Karpas-422 (cell line): ENCODE data around the gene ROBO1. TPM values are rescaled to one million over a fixed set of nuclear protein-coding genes. Genes with fewer than 3 reads are reported as not detected.

Experiments
- DNase-seq: peaks from one replicate; pipeline ENCODE4 v3.0.0-alpha.2; 2015
- H2AFZ ChIP-seq: fragments of 200-600 bp; sonication (generic); 2 replicates; pipeline ENCODE4 v1.6.1; 2014; ENCODE audit warnings: antibody characterized with exemption, low read length, mixed read lengths
- H3K27ac ChIP-seq: fragments of 200-600 bp; sonication (generic); 2 replicates; pipeline ENCODE4 v1.5.1; 2014; ENCODE audit warnings: mild to moderate bottlenecking, low read length, moderate library complexity
- H3K27me3 ChIP-seq: fragments of 200-600 bp; sonication (generic); 2 replicates; pipeline ENCODE4 v1.6.1; 2014; ENCODE audit warnings: low read length, mixed read lengths
- H3K36me3 ChIP-seq: fragments of 200-600 bp; sonication (generic); 2 replicates; pipeline ENCODE4 v1.6.1; 2014; ENCODE audit warnings: low read length, mixed read lengths; ENCODE audit not compliant: insufficient read depth
- H3K4me1 ChIP-seq: fragments of 200-600 bp; sonication (generic); 2 replicates; pipeline ENCODE4 v1.6.1; 2014; ENCODE audit warnings: mild to moderate bottlenecking, low read length, mixed read lengths
- H3K4me2 ChIP-seq: fragments of 200-600 bp; sonication (generic); 2 replicates; pipeline ENCODE4 v1.6.1; 2014; ENCODE audit warnings: low read length, low read depth, mild to moderate bottlenecking; ENCODE audit not compliant: poor library complexity, severe bottlenecking
- H3K4me3 ChIP-seq: fragments of 200-600 bp; sonication (generic); 2 replicates; pipeline ENCODE4 v1.5.1; 2014; ENCODE audit warnings: mild to moderate bottlenecking, antibody characterized with exemption, low read length, mixed read lengths
- H3K79me2 ChIP-seq: fragments of 200-600 bp; sonication (generic); 2 replicates; pipeline ENCODE4 v1.6.1; 2014; ENCODE audit warnings: mild to moderate bottlenecking, low read length, mixed read lengths
- H3K9ac ChIP-seq: fragments of 200-600 bp; sonication (generic); 2 replicates; pipeline ENCODE4 v1.6.0; 2014; ENCODE audit warnings: low read length
- H3K9me2 ChIP-seq: fragments of 200-600 bp; sonication (generic), shearing (Covaris generic); replicated peaks from 2 replicates; pipeline ENCODE4 v1.6.0; 2014; ENCODE audit warnings: mild to moderate bottlenecking, low read length, moderate library complexity; ENCODE audit not compliant: insufficient read depth
- H3K9me3 ChIP-seq: fragments of 300-700, 200-600 bp; sonication (generic); 2 replicates; pipeline ENCODE4 v1.6.1; 2014; ENCODE audit warnings: low read length, mixed read lengths
- H4K20me1 ChIP-seq: fragments of 200-600 bp; sonication (generic); 2 replicates; pipeline ENCODE4 v1.6.1; 2014; ENCODE audit warnings: mild to moderate bottlenecking, antibody characterized with exemption, low read length, low read depth; ENCODE audit not compliant: insufficient read depth
- total RNA-seq: library from RNA; depleted of rRNA; stranded (reverse); fragments of >200 nt; shearing (Covaris generic); gene quantifications from 2 replicates; pipeline ENCODE4 v1.2.3, GENCODE V29; 2014; ENCODE audit warnings: low replicate concordance

ROBO1 gene
- total RNA-seq, 1 experiment from 2014 or later = not detected

DNA sequence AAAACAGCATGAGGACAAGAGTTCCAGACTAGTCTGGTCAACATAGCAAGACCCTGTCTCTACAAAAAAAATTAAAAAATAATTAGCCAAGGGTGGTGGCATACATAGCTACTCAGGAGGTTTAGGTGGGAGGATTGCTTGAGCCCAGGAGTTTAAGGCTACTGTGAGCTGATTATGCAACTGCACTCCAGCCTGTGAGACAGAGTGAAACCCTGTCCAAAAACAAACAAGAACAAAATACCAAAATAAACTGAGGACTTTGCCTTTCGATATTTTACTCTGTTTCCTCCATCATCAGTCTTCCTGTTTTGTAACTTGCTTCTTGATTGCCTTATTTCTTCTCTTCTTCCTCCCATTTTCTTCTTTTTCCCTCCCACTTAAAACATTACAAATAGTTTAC, 504.4 kb downstream of the ROBO1 start:
- H3K4me1 ChIP-seq = no peaks in the 10 kb centered on the region
- no peak overlapping the region for H3K27ac ChIP-seq
- no peaks in the 10 kb centered on the region for H4K20me1 ChIP-seq
- no peaks in the 10 kb centered on the region for H3K36me3 ChIP-seq
- no peak overlapping the region for H3K4me2 ChIP-seq
- no peaks in the 10 kb centered on the region for H3K27me3 ChIP-seq
- no peaks in the 10 kb centered on the region for H3K9me3 ChIP-seq
- H3K79me2 ChIP-seq = no peaks in the 10 kb centered on the region
- H3K4me3 ChIP-seq = no peak overlapping the region
- H3K9ac ChIP-seq = no peak overlapping the region
- DNase-seq = no peak
- no peaks in the 10 kb centered on the region for H3K9me2 ChIP-seq
- H2AFZ ChIP-seq = no peak overlapping the region

DNA sequence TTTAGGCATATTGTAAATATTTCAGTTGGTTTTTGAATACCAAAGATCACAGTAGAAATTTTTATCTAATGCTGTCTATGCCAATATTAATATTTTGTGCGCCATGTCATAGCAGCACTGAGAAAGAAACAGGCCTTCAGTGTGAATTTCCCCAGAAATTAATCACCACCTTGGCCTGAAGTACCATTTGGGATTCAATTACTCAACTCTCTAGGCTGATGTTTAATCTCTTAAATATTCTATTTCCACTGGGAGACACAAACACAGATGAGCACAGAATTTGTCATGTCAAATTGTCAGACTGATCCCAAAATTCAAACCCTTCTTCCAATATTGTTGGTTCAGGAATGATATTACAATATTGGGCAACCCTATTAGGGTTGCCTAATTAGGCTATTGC, 509.3 kb downstream of the ROBO1 start:
- no peaks in the 10 kb centered on the region for H3K9me2 ChIP-seq
- H3K27ac ChIP-seq = no peak overlapping the region
- H4K20me1 ChIP-seq = no peaks in the 10 kb centered on the region
- no peak overlapping the region for H3K9ac ChIP-seq
- no peaks in the 10 kb centered on the region for H3K4me1 ChIP-seq
- no peak overlapping the region for H3K4me3 ChIP-seq
- DNase-seq = no peak
- no peaks in the 10 kb centered on the region for H3K79me2 ChIP-seq
- no peak overlapping the region for H3K4me2 ChIP-seq
- no peaks in the 10 kb centered on the region for H3K9me3 ChIP-seq
- no peaks in the 10 kb centered on the region for H3K36me3 ChIP-seq
- no peak overlapping the region for H2AFZ ChIP-seq
- H3K27me3 ChIP-seq = no peaks in the 10 kb centered on the region

- no peak overlapping the region for H3K4me3 ChIP-seq
- H2AFZ ChIP-seq = no peak overlapping the region
- no peak overlapping the region for H3K4me2 ChIP-seq
- H3K79me2 ChIP-seq = no peaks in the 10 kb centered on the region
- H3K4me1 ChIP-seq = no peaks in the 10 kb centered on the region
- H3K9ac ChIP-seq = no peak overlapping the region
- no peaks in the 10 kb centered on the region for H3K9me3 ChIP-seq
- no peaks in the 10 kb centered on the region for H3K9me2 ChIP-seq
- no peaks in the 10 kb centered on the region for H3K36me3 ChIP-seq
- no peak for DNase-seq
- no peak overlapping the region for H3K27ac ChIP-seq
- no peaks in the 10 kb centered on the region for H3K27me3 ChIP-seq
- no peaks in the 10 kb centered on the region for H4K20me1 ChIP-seq
Observed at GRCh38 chr3:79257791-79258190, 510.0 kb downstream of the ROBO1 start.

- H3K27ac ChIP-seq = no peak overlapping the region
- no peak overlapping the region for H2AFZ ChIP-seq
- no peaks in the 10 kb centered on the region for H3K36me3 ChIP-seq
- no peak overlapping the region for H3K4me2 ChIP-seq
- no peak overlapping the region for H3K9ac ChIP-seq
- no peaks in the 10 kb centered on the region for H3K4me1 ChIP-seq
- H3K9me3 ChIP-seq = no peaks in the 10 kb centered on the region
- no peaks in the 10 kb centered on the region for H3K79me2 ChIP-seq
- H3K9me2 ChIP-seq = no peaks in the 10 kb centered on the region
- no peaks in the 10 kb centered on the region for H3K27me3 ChIP-seq
- no peak overlapping the region for H3K4me3 ChIP-seq
- no peaks in the 10 kb centered on the region for H4K20me1 ChIP-seq
- no peak for DNase-seq
Observed at GRCh38 chr3:79255702-79256101, 512.1 kb downstream of the ROBO1 start.

GRCh38 chr3:79255292-79255691, 512.5 kb downstream of the ROBO1 start:
- H3K27ac ChIP-seq = no peak overlapping the region

DNA sequence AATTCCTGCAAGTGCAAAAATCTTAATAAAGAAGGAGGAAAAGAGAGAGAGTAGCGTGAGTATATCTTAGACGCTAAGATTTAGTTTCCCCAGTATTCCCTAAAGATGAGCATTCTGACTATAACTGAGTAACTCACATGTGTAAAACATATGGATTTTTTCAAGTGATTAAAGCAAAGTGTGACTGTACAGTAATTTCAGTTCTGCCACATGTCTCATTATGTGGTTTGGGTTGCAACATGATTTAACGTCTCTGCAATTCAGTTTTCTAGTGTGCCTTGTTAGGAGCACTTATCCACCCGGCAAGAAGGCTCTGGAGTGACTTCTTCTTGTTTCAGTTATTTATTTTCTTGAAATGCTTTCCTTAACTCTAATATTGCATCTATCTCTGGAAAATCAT, 514.1 kb downstream of the ROBO1 start:
- Histone ChIP-seq H3K4me3 (no peak overlapping the region), H3K4me1 (no peaks in the 10 kb centered on the region), H2AFZ (no peak overlapping the region), H3K27me3 (no peaks in the 10 kb centered on the region), H3K9me2 (no peaks in the 10 kb centered on the region), H3K36me3 (no peaks in the 10 kb centered on the region), H4K20me1 (no peaks in the 10 kb centered on the region), H3K9ac (no peak overlapping the region), H3K79me2 (no peaks in the 10 kb centered on the region), H3K4me2 (no peak overlapping the region), H3K9me3 (no peaks in the 10 kb centered on the region), H3K27ac (no peak overlapping the region)
- no peak for DNase-seq

More at GRCh38 chr3:79255292-79255691, 512.5 kb downstream of the ROBO1 start:
- Histone ChIP-seq H3K36me3 (no peaks in the 10 kb centered on the region), H3K27me3 (no peaks in the 10 kb centered on the region), H3K4me1 (no peaks in the 10 kb centered on the region), H3K4me3 (no peak overlapping the region), H3K9ac (no peak overlapping the region), H3K9me2 (no peaks in the 10 kb centered on the region), H3K4me2 (no peak overlapping the region), H3K9me3 (no peaks in the 10 kb centered on the region), H4K20me1 (no peaks in the 10 kb centered on the region), H3K79me2 (no peaks in the 10 kb centered on the region), H2AFZ (no peak overlapping the region)
- no peak for DNase-seq

GRCh38 chr3:79253271-79253670, 514.5 kb downstream of the ROBO1 start:
- Histone ChIP-seq H3K9me2 (no peaks in the 10 kb centered on the region), H3K4me2 (no peak overlapping the region), H3K79me2 (no peaks in the 10 kb centered on the region), H3K4me1 (no peaks in the 10 kb centered on the region), H3K27ac (no peak overlapping the region), H3K4me3 (no peak overlapping the region), H3K9me3 (no peaks in the 10 kb centered on the region), H3K27me3 (no peaks in the 10 kb centered on the region), H3K9ac (no peak overlapping the region), H2AFZ (no peak overlapping the region), H4K20me1 (no peaks in the 10 kb centered on the region), H3K36me3 (no peaks in the 10 kb centered on the region)
- peak; percentile 5 for DNase-seq

GRCh38 chr3:79250746-79251145, 517.1 kb downstream of the ROBO1 start:
- no peak overlapping the region for H3K9ac ChIP-seq
- no peak for DNase-seq
- no peaks in the 10 kb centered on the region for H3K79me2 ChIP-seq
- H2AFZ ChIP-seq = no peak overlapping the region
- H4K20me1 ChIP-seq = no peaks in the 10 kb centered on the region
- no peak overlapping the region for H3K27ac ChIP-seq
- H3K27me3 ChIP-seq = no peaks in the 10 kb centered on the region
- H3K4me2 ChIP-seq = no peak overlapping the region
- no peaks in the 10 kb centered on the region for H3K36me3 ChIP-seq
- no peaks in the 10 kb centered on the region for H3K4me1 ChIP-seq
- H3K4me3 ChIP-seq = no peak overlapping the region
- H3K9me3 ChIP-seq = no peaks in the 10 kb centered on the region
- no peaks in the 10 kb centered on the region for H3K9me2 ChIP-seq

DNA sequence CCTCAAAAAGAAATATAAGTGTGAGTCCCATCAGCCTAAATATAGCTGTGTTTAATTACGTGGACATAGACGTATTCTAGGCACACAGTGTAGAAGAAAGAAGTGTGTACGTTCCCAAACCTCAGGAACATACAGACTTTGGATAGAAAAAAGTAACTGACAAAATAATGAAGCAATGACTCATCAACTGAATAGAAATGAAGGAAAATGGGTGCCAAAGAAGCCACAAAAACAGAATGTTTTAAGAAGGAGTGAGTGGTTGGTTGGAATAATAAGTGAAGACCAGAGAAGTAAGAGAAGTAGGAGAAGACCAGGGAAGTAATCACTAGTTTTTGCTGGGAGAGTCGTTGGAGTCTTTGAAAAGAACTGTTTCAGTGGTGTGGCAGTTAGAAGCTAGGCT, 518.1 kb downstream of the ROBO1 start:
- Histone ChIP-seq H3K4me1 (no peaks in the 10 kb centered on the region), H3K79me2 (no peaks in the 10 kb centered on the region), H3K4me3 (no peak overlapping the region), H3K9ac (no peak overlapping the region), H2AFZ (no peak overlapping the region), H3K9me2 (no peaks in the 10 kb centered on the region), H3K27me3 (no peaks in the 10 kb centered on the region), H4K20me1 (no peaks in the 10 kb centered on the region), H3K27ac (no peak overlapping the region), H3K9me3 (no peaks in the 10 kb centered on the region), H3K4me2 (no peak overlapping the region), H3K36me3 (no peaks in the 10 kb centered on the region)
- no peak for DNase-seq
